DLD1 (cell line): ENCODE results near the gene PCNX1.
"Not testable (repeated sequence)": the region's sequence is repeated elsewhere in the genome, so short reads cannot be mapped to it uniquely, and the experiment has no call there.

Experiments
- in situ Hi-C: cut with HindIII; loops from 2 replicates; pipeline ENCODE4 v1.10.0; 2017; ENCODE audit warnings: low sequenced_read_pairs

Gene PCNX1

GRCh38 chr14:70915415-70915814 is 8.2 kb downstream of the PCNX1 start:
- in situ Hi-C loops = no loop called here

- in situ Hi-C loops = no loop called here
Observed at GRCh38 chr14:70916300-70916699, 9.0 kb downstream of the PCNX1 start.

GRCh38 chr14:70916799-70917198 is 9.5 kb downstream of the PCNX1 start:
- in situ Hi-C loops = no loop called here

- in situ Hi-C loops = no loop called here
Observed at GRCh38 chr14:70917633-70918032, 10.4 kb downstream of the PCNX1 start.

- in situ Hi-C loops = no loop called here
Observed at GRCh38 chr14:70919774-70920173, 12.5 kb downstream of the PCNX1 start.

GRCh38 chr14:70920608-70921007 is 13.3 kb downstream of the PCNX1 start:
- in situ Hi-C loops = no loop called here

GRCh38 chr14:70921669-70922068 is 14.4 kb downstream of the PCNX1 start:
- in situ Hi-C loops = no loop called here

GRCh38 chr14:70924521-70924920 is 17.3 kb downstream of the PCNX1 start:
- in situ Hi-C loops = no loop called here

- in situ Hi-C loops = no loop called here
Observed at GRCh38 chr14:70926235-70926830, 19.1 kb downstream of the PCNX1 start.

- in situ Hi-C loops = no loop called here
Observed at GRCh38 chr14:70931008-70931407, 23.7 kb downstream of the PCNX1 start.

GRCh38 chr14:70934084-70934483 is 26.8 kb downstream of the PCNX1 start:
- in situ Hi-C loops = no loop called here

- in situ Hi-C loops = no loop called here
Observed at GRCh38 chr14:70934502-70935134, 27.4 kb downstream of the PCNX1 start.

- in situ Hi-C loops = no loop called here
Observed at GRCh38 chr14:70935135-70935534, 27.9 kb downstream of the PCNX1 start.

GRCh38 chr14:70939693-70940092 is 32.4 kb downstream of the PCNX1 start:
- in situ Hi-C loops = not testable (repeated sequence)

GRCh38 chr14:70941637-70942341 is 34.5 kb downstream of the PCNX1 start:
- in situ Hi-C loops = not testable (repeated sequence)

- in situ Hi-C loops = no loop called here
Observed at GRCh38 chr14:70942342-70942706, 35.1 kb downstream of the PCNX1 start.

GRCh38 chr14:70942721-70943120 is 35.5 kb downstream of the PCNX1 start:
- in situ Hi-C loops = not testable (repeated sequence)

GRCh38 chr14:70943838-70944237 is 36.6 kb downstream of the PCNX1 start:
- in situ Hi-C loops = no loop called here

- in situ Hi-C loops = no loop called here
Observed at GRCh38 chr14:70947739-70948138, 40.5 kb downstream of the PCNX1 start.

GRCh38 chr14:70952485-70952884 is 45.2 kb downstream of the PCNX1 start:
- in situ Hi-C loops = no loop called here

GRCh38 chr14:70954068-70954467 is 46.8 kb downstream of the PCNX1 start:
- in situ Hi-C loops = no loop called here
